Eye (tissue), 1 donor: Measurements from ENCODE around the gene LIPK.
A peak's percentile ranks its signal among the peaks of the same experiment; 100 is the strongest.

Experiments
- DNase-seq: peaks from one replicate; pipeline ENCODE4 v3.0.0-alpha.2; 2015

LIPK gene

DNA sequence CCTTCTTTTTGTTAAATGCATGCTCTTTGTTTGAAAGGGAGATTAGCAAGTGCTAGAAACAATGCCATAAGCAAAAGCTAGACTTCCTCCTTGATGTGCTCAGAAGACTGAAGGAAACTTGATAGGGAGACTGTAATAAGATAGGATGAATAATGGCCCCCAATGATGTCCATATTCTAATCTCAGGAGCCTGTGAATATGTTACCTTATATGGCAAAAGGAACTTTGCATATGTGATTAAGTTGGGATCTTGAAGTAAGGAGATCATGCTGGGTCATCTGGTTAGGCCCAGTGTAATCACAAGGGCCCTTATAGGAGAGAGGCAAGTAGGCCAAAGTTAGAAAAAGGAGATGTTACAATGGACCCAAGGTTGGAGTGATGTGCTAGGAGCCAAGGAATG, 82.9 kb downstream of the LIPK start:
- no peak for DNase-seq

DNA sequence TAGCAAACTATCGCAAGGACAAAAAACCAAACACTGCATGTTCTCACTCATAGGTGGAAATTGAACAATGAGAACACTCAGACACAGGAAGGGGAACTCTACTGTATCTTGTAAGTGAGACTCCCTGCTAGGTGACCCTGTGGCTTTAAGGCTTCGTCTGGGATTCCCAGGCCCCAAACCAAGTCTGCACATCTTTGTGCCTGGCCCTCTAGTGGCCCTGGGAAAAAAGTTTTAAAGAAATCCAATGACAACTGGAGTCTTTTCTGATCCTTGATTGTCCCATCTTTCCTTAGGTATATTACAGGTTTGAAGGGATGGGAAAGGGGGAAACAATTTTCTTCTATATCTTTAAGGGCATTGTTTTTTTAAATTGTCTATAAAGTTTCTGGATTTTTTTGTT, 85.9 kb downstream of the LIPK start:
- DNase-seq = peak; percentile 6

DNA sequence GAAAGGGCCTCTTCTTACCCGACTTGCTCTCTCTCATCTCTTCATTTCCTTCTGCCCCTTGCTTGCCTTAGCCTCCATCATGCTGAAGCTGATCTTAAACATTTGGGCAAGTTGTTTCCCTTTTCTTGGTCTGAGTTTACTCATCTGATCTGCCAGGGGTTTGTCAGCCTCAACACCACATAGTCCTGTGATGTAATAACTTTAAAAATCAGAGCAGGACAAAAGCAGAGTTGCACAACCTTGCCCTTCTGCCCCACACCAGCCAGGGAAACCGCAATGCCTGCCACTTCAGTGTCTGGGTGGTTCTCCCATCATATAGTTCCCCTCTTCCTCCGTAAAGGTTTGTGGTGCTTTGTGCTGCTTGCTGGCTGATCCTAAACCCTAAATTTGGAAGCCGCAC, 86.6 kb downstream of the LIPK start:
- DNase-seq = no peak

DNA sequence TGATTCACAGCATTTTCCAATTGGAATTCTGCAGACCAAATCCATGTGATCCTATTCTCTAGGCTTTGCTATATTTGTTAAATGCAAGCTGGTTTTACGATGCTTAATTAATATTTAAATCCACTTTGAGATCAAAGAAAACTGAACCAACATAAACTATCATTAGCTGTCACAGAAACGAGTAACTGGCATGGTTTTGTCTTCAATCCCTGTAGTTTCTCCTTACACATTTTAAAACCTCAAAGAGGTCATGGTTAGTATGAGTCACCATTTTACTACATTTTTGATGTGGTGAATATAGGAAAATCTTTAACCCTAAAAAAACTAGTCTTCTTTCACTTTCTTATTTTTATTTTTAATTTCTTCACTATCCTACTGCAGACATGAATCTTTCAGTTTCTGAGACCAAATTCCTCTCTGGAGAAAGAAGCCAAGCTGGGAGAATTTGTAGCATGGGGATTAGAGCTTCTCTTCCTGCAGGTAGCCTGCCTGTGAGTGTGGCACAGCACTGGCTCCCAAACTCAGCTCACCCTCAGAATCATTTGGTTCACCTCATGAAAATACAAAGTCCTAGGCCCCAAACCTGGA, 87.8 kb downstream of the LIPK start:
- no peak for DNase-seq

DNA sequence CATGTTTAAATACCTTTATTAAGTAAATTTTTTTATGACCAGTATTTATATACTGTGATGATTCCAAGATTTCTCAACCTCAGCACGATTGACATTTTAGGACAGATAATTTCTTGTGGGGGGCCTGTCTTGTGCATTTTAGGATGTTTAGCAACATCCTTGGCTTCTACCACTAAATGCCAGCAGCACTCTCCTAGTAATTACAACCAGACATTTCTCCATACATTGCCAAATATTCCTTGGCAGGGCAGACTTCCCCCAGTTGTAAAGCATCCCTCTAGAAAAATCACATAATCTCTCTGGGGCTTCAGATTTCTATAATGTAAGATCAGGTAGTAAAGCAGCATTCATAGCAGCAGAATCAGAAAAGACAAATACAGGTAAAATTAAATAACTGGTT, 88.7 kb downstream of the LIPK start:
- no peak for DNase-seq

DNA sequence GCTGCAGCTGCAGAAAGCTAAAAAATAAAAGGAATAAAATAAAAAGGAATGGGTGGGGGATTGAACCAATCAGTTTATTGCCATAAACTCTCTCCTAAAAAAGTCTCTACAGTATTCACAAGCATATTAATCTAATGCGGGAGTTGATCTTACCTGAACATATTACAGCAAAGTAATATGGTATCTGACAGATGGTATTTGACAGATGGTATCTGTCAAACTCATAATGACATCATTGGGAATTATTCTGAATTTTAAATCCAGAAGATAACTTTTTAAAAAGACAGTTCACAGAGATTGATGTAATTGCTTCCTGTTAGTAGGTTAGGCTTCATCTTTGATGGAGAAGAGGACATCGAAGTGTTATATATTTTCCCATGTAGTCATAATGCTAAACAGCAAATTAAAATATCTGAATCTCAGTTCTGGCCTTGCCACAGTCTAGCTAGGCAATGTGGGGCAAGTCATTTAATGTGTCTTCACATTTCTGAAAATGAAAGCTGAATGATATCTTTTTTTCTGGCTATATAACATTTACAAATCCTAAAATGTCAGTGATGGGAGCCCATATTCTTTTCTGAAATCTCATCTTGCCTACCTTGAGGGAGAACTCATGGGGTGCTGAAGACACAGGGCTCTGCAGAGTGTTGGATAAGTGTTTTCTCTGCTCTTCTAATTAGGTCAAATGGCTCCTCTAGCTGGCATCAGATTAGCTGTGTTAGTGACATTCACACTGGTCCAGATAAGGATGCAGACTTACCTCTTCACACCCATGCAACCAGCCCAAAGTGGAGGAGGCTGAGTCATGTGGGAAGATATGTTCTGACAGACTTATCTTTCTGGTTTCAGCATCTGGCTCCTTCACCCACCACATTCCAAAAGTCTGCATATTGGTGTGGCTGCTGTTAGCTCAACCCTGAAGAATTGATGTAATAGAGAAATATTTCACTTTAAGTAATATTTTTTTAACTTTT, 94.4 kb downstream of the LIPK start:
- no peak for DNase-seq
